Lower leg skin (tissue), 3 donors: ENCODE data around the gene DNAL1.

Source experiments
- POLR2A ChIP-seq, 2 donors: fragments of 450-650 bp; IDR thresholded peaks; one replicate each; pipeline ENCODE4 v1.6.1; 2016 to 2017; ENCODE audit warnings: antibody characterized with exemption in 2 of 2, mild to moderate bottlenecking in 1 of 2, moderate library complexity in 1 of 2
- TF ChIP-seq, protein P1 (sequence below), 3 donors: fragments of 450-650 bp; IDR thresholded peaks; one replicate each; pipeline ENCODE4 v1.5.1; 2016; ENCODE audit warnings: antibody characterized with exemption in 3 of 3, mild to moderate bottlenecking in 3 of 3, moderate library complexity in 2 of 3

DNA sequence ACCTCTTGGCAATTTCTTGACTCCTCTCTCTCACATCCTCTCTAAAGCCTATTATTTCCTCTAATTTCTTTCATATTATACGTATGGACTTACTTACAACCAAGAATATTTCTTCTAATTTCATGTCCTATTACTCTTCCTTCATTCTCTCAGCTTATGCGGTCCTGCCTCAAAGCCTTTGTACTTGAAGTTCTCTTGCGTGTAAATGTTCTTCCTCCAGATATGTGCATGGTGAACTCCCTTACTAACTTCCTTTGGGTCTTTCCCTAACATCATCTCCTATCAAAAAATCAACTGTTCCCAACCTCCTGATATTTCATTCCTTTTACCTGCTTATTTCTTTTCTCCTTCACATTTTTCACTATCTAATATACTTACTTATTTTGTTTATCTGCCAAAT is 23.1 kb downstream of the DNAL1 start:
- TF ChIP-seq, protein P1, sequence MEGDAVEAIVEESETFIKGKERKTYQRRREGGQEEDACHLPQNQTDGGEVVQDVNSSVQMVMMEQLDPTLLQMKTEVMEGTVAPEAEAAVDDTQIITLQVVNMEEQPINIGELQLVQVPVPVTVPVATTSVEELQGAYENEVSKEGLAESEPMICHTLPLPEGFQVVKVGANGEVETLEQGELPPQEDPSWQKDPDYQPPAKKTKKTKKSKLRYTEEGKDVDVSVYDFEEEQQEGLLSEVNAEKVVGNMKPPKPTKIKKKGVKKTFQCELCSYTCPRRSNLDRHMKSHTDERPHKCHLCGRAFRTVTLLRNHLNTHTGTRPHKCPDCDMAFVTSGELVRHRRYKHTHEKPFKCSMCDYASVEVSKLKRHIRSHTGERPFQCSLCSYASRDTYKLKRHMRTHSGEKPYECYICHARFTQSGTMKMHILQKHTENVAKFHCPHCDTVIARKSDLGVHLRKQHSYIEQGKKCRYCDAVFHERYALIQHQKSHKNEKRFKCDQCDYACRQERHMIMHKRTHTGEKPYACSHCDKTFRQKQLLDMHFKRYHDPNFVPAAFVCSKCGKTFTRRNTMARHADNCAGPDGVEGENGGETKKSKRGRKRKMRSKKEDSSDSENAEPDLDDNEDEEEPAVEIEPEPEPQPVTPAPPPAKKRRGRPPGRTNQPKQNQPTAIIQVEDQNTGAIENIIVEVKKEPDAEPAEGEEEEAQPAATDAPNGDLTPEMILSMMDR (IDR thresholded peaks at IDR 0.05) = no peak
- TF ChIP-seq POLR2A (IDR thresholded peaks at IDR 0.05) = no peak
